Vagina (tissue), 2 donors: ENCODE results near the gene PITX2. TPM values are rescaled to one million over a fixed set of nuclear protein-coding genes. Genes with fewer than 3 reads are reported as not detected.

ENCODE experiments used
- DNase-seq, 2 donors: peaks; one replicate each; pipeline ENCODE4 v3.0.0-alpha.2; 2017; ENCODE audit errors: extremely low spot score in 2 of 2
- H3K27ac ChIP-seq: fragments of 200-600 bp; sonication (generic); one replicate; pipeline ENCODE4 v1.5.1; 2019
- H3K27me3 ChIP-seq: fragments of 200-600 bp; sonication (generic); one replicate; pipeline ENCODE4 v1.5.1; 2019
- H3K36me3 ChIP-seq, 2 donors: fragments of 200-600 bp; sonication (generic); one replicate each; pipeline ENCODE4 v1.5.1; 2017 to 2019
- H3K4me1 ChIP-seq: fragments of 200-600 bp; sonication (generic); one replicate; pipeline ENCODE4 v1.5.1; 2019
- H3K4me3 ChIP-seq, 2 donors: fragments of 200-600 bp; sonication (generic); 1 replicate in 1 of 2; 2 replicates in 1 of 2; pipeline ENCODE4 v1.5.1; 2016 to 2019
- H3K9me3 ChIP-seq: fragments of 200-600 bp; sonication (generic); one replicate; pipeline ENCODE4 v1.5.1; 2019
- POLR2A ChIP-seq, 2 donors: fragments of 450-650 bp; IDR thresholded peaks; one replicate each; pipeline ENCODE4 v1.6.1; 2017; ENCODE audit warnings: antibody characterized with exemption in 2 of 2, mild to moderate bottlenecking in 2 of 2, moderate library complexity in 2 of 2
- POLR2AphosphoS5 ChIP-seq, 2 donors: sonication (generic); formaldehyde crosslinking; IDR thresholded peaks; one replicate each; pipeline ENCODE4 v1.9.0; 2017; ENCODE audit warnings: antibody characterized with exemption in 2 of 2, mild to moderate bottlenecking in 2 of 2, low read depth in 1 of 2; ENCODE audit not compliant: insufficient read depth in 1 of 2
- intact Hi-C: fragments of 100-400 bp; cut with DNase I; formaldehyde crosslinking; loops from one replicate; pipeline ENCODE4 v1.15.1; 2023
- total RNA-seq: library from RNA; depleted of rRNA; stranded (reverse); fragments of >200 nt; gene quantifications from one replicate; pipeline ENCODE4 v1.2.3, GENCODE V29; 2016
- TF ChIP-seq, protein P1 (sequence below), 3 experiments: fragments of 450-650 bp in 2 of 3; fragments of 200-600 bp in 1 of 3; sonication (generic) in 1 of 3; IDR thresholded peaks; one replicate each; pipeline ENCODE4 v1.5.1; 2017 to 2019; ENCODE audit warnings: antibody characterized with exemption in 3 of 3, mild to moderate bottlenecking in 2 of 3, moderate library complexity in 2 of 3

The PITX2 gene
- total RNA-seq, 1 donor from 2014 or later = 6.6 TPM

DNA sequence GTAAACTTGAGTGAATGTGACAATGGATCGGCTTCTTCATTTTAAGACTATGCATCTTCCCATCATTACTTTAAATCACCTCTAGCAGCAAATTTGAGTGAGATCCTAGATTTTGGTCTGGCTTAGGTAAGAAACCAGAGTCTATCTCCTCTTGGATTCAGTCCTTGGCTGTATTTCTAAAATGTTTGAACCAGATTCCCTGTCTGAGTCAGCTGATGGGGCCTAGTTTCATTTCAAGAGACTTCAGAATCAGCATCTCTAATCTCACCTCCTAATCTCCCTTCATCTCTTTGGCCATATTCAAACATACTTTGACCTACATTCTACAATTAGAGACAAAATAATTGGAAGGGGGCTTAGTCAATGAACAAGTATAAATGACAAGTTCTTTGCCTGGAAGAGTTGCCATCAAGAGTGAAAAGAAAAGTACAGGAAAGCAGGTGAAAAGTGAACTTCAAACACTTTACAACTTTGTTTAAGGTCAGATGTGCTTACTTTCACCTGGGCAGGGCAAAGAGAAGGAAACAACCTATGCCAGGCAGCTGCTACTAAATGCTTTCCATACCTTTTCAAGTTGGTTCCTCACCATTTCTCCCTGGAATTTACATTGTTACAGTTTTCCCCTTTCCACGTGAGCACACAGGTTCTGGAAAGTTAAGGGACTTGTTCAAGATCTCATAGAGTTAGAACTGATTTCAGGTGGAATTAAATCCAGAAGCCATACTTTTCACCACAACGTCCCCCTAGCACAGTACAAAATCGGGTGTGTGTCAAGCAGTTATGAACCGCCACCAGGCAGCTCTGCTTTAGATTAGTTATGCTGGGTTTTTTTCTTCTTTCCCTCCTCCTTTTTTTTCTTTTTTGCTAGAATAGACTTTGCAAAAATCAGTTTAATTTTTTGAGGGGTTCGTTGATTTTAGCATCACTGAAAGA is 30.7 kb upstream of the PITX2 start:
- H3K9me3 ChIP-seq = no peaks in the 10 kb centered on the region
- intact Hi-C loops = no loop called here
- DNase-seq = no peak
- H3K27me3 ChIP-seq = no peaks in the 10 kb centered on the region
- no peak for TF ChIP-seq POLR2A (IDR thresholded peaks at IDR 0.05)
- TF ChIP-seq, protein P1, sequence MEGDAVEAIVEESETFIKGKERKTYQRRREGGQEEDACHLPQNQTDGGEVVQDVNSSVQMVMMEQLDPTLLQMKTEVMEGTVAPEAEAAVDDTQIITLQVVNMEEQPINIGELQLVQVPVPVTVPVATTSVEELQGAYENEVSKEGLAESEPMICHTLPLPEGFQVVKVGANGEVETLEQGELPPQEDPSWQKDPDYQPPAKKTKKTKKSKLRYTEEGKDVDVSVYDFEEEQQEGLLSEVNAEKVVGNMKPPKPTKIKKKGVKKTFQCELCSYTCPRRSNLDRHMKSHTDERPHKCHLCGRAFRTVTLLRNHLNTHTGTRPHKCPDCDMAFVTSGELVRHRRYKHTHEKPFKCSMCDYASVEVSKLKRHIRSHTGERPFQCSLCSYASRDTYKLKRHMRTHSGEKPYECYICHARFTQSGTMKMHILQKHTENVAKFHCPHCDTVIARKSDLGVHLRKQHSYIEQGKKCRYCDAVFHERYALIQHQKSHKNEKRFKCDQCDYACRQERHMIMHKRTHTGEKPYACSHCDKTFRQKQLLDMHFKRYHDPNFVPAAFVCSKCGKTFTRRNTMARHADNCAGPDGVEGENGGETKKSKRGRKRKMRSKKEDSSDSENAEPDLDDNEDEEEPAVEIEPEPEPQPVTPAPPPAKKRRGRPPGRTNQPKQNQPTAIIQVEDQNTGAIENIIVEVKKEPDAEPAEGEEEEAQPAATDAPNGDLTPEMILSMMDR (IDR thresholded peaks at IDR 0.05) = no peak
- no peak for TF ChIP-seq POLR2AphosphoS5 (IDR thresholded peaks at IDR 0.05; ENCODE audit: insufficient read depth in 1 of 2, low read depth in 1 of 2)
- no peak overlapping the region for H3K4me3 ChIP-seq
- no peak overlapping the region for H3K27ac ChIP-seq
- no peaks in the 10 kb centered on the region for H3K36me3 ChIP-seq
- H3K4me1 ChIP-seq = no peaks in the 10 kb centered on the region

DNA sequence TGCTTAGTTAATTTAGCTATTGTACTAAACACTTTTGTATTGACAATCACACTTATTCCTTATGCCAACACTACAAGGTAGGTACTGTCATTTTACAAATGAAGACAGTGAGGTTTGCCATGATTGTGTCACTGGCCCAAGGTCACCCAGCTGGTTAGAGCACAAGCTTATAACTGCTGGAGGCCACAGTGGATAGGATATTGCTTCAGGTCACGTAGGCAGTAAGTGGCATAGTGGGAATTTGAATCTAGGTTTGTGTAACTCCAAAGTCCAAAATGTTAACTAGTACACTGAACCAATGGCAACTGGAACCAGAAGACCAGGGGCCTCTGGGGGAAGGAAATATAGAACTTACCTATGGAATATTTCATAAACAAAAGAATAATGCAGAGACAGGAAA is 21.1 kb upstream of the PITX2 start:
- no peak overlapping the region for H3K27ac ChIP-seq
- intact Hi-C loops = no loop called here
- H3K4me3 ChIP-seq = no peak overlapping the region
- TF ChIP-seq, protein P1 (IDR thresholded peaks at IDR 0.05) = no peak
- TF ChIP-seq POLR2AphosphoS5 (IDR thresholded peaks at IDR 0.05; ENCODE audit: insufficient read depth in 1 of 2, low read depth in 1 of 2) (no peak), POLR2A (IDR thresholded peaks at IDR 0.05) (no peak)
- DNase-seq = no peak
- no peaks in the 10 kb centered on the region for H3K36me3 ChIP-seq
- no peaks in the 10 kb centered on the region for H3K27me3 ChIP-seq
- no peaks in the 10 kb centered on the region for H3K4me1 ChIP-seq
- no peaks in the 10 kb centered on the region for H3K9me3 ChIP-seq

DNA sequence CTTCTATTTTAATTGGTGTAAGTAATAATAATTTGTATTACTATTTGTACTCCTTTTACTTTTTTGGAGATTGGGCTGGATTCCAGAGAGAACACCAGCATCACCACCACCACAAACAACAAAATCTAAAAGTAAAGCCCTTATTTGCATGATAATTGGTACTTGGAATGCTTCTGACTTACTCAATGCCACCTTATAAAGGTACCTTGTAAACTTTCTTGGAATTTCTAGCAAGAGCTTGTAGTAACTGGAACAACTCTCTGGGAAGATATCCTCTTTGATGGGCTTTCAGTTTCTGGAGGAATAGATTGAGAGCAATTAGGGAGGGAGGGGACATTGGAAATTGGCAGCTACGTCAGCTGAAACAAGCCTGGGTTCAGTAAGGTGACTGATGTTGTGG is 20.2 kb upstream of the PITX2 start:
- Histone ChIP-seq H3K36me3 (no peaks in the 10 kb centered on the region), H3K4me1 (no peaks in the 10 kb centered on the region), H3K9me3 (no peaks in the 10 kb centered on the region), H3K27me3 (no peaks in the 10 kb centered on the region), H3K4me3 (no peak overlapping the region), H3K27ac (no peak overlapping the region)
- intact Hi-C loops = no loop called here
- no peak for DNase-seq
- TF ChIP-seq POLR2AphosphoS5 (IDR thresholded peaks at IDR 0.05; ENCODE audit: insufficient read depth in 1 of 2, low read depth in 1 of 2) = no peak
- TF ChIP-seq POLR2A (IDR thresholded peaks at IDR 0.05) = no peak
- TF ChIP-seq, protein P1 (IDR thresholded peaks at IDR 0.05) = no peak

DNA sequence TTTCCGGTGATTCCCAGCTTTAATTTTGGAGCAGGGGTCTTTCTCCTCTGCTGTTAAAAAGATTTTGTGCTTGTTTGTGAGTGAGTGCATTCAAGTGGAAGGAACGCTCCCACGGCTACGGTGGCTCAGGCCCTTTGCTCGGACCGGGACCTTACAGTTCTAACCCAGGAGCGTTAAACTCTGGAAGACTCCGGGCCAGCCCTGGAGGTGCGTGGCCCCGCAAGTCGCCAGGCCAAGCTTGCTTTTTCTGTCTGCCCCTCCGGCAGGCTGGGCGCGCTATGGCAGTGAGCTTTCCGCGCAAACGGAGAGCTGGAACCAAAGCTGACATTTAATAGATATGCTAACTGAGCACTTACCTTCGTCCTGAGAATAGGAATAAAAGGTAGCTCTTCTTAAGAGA is 18.3 kb upstream of the PITX2 start:
- Histone ChIP-seq H3K27me3 (no peaks in the 10 kb centered on the region), H3K36me3 (no peaks in the 10 kb centered on the region), H3K4me1 (peaks cover 5% of the 10 kb centered on the region), H3K4me3 (no peak overlapping the region), H3K9me3 (no peaks in the 10 kb centered on the region), H3K27ac (no peak overlapping the region)
- no peak for DNase-seq
- intact Hi-C loops = no loop called here
- TF ChIP-seq, protein P1 (IDR thresholded peaks at IDR 0.05) = no peak
- no peak for TF ChIP-seq POLR2A (IDR thresholded peaks at IDR 0.05)
- no peak for TF ChIP-seq POLR2AphosphoS5 (IDR thresholded peaks at IDR 0.05; ENCODE audit: insufficient read depth in 1 of 2, low read depth in 1 of 2)

DNA sequence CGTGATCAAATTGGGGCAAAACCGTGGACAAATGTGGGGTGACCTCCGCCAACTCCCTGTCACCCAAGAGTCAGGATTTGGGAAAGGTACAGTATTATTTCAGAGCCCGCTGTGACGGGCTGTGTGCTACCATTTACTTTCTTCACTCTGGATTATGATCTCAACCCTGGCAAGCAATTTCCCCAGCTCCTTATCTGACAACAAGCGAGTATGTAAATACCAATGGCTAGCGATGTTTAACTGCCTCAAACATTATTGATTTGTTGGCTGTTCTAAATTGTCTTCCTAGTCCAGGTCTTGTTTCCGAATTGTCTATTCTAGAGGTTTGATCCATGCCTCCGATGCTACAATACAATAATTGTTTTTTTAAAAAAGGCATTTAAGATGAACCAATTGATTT is 17.7 kb upstream of the PITX2 start:
- H3K27ac ChIP-seq = no peak overlapping the region
- no peak for DNase-seq
- no peaks in the 10 kb centered on the region for H3K9me3 ChIP-seq
- H3K27me3 ChIP-seq = no peaks in the 10 kb centered on the region
- H3K36me3 ChIP-seq = no peaks in the 10 kb centered on the region
- no peak overlapping the region for H3K4me3 ChIP-seq
- no peak for TF ChIP-seq POLR2AphosphoS5 (IDR thresholded peaks at IDR 0.05; ENCODE audit: insufficient read depth in 1 of 2, low read depth in 1 of 2)
- peaks cover 5% of the 10 kb centered on the region for H3K4me1 ChIP-seq
- intact Hi-C loops = no loop called here
